GM23338 (cell line): Measurements from ENCODE around the gene ARSB. TPM values are rescaled to one million over a fixed set of nuclear protein-coding genes. Genes with fewer than 3 reads are reported as not detected.

Source experiments
- ATAC-seq: fragments of 200-7000 bp; cut with Tn5 transposase; 3 replicates; pipeline ENCODE4 v1.9.1; 2020
- DNase-seq: peaks from one replicate; pipeline ENCODE4 v3.0.0-alpha.2; 2015; ENCODE audit warnings: low spot score
- H2AFZ ChIP-seq: fragments of 200-600 bp; sonication (generic); 2 replicates; pipeline ENCODE4 v1.8.0; 2016; ENCODE audit warnings: antibody characterized with exemption, mild to moderate bottlenecking, moderate library complexity
- H3F3A ChIP-seq: fragments of 200-600 bp; sonication (generic); replicated peaks from 2 replicates; pipeline ENCODE4 v1.8.0; 2017; ENCODE audit warnings: antibody characterized with exemption, mixed run types, low read depth
- H3K27ac ChIP-seq: fragments of 200-600 bp; sonication (generic); 2 replicates; pipeline ENCODE4 v1.6.1; 2016; ENCODE audit warnings: low read depth
- H3K27me3 ChIP-seq: fragments of 200-600 bp; sonication (generic); 2 replicates; pipeline ENCODE4 v1.8.0; 2016; ENCODE audit warnings: mild to moderate bottlenecking, mixed run types, moderate library complexity; ENCODE audit not compliant: insufficient read depth
- H3K36me3 ChIP-seq: fragments of 200-600 bp; sonication (generic); 2 replicates; pipeline ENCODE4 v1.8.0; 2016; ENCODE audit warnings: mild to moderate bottlenecking; ENCODE audit not compliant: insufficient read depth
- H3K4me1 ChIP-seq: fragments of 200-600 bp; sonication (generic); 2 replicates; pipeline ENCODE4 v1.8.0; 2016; ENCODE audit warnings: mild to moderate bottlenecking, moderate library complexity; ENCODE audit not compliant: insufficient read depth
- H3K4me2 ChIP-seq: fragments of 200-600 bp; sonication (generic); 2 replicates; pipeline ENCODE4 v1.7.1; 2017; ENCODE audit warnings: mixed run types
- H3K4me3 ChIP-seq: fragments of 200-600 bp; sonication (generic); 2 replicates; pipeline ENCODE4 v1.6.1; 2016; ENCODE audit warnings: mixed run types
- H3K79me2 ChIP-seq: fragments of 200-600 bp; sonication (generic); replicated peaks from 2 replicates; pipeline ENCODE4 v1.8.0; 2017; ENCODE audit warnings: mild to moderate bottlenecking; ENCODE audit not compliant: insufficient read depth
- H3K9me2 ChIP-seq: fragments of 200-600 bp; sonication (generic); 2 replicates; pipeline ENCODE4 v1.8.0; 2017; ENCODE audit not compliant: insufficient read depth
- H4K20me1 ChIP-seq: fragments of 200-600 bp; sonication (generic); replicated peaks from 2 replicates; pipeline ENCODE4 v1.8.0; 2017; ENCODE audit warnings: mild to moderate bottlenecking; ENCODE audit not compliant: insufficient read depth
- H3K27ac Mint-ChIP-seq: 2 replicates; pipeline ENCODE4 v1.8.0; 2020; ENCODE audit warnings: inconsistent platforms, mild to moderate bottlenecking, moderate library complexity, mixed read lengths
- H3K27me3 Mint-ChIP-seq: 3 replicates; pipeline ENCODE4 v1.8.0; 2022; ENCODE audit warnings: low read depth, mild to moderate bottlenecking, moderate library complexity, mixed read lengths, inconsistent platforms; ENCODE audit not compliant: insufficient read depth, poor library complexity
- H3K36me3 Mint-ChIP-seq: 3 replicates; pipeline ENCODE4 v1.8.0; 2021; ENCODE audit warnings: low read depth, mild to moderate bottlenecking, inconsistent platforms, moderate library complexity, mixed read lengths
- H3K4me1 Mint-ChIP-seq: 3 replicates; pipeline ENCODE4 v1.8.0; 2020; ENCODE audit warnings: mild to moderate bottlenecking, inconsistent platforms, mixed read lengths
- H3K4me3 Mint-ChIP-seq: 3 replicates; pipeline ENCODE4 v1.8.0; 2021; ENCODE audit warnings: moderate library complexity, mild to moderate bottlenecking, inconsistent platforms, mixed read lengths
- H3K9me3 Mint-ChIP-seq: 3 replicates; pipeline ENCODE4 v1.8.0; 2020; ENCODE audit warnings: moderate library complexity, mild to moderate bottlenecking, inconsistent platforms, mixed read lengths
- CREB1 ChIP-seq: fragments of 250-450 bp; sonication (Bioruptor Pico); IDR thresholded peaks from 2 replicates; pipeline ENCODE4 v1.5.0; 2020; ENCODE audit warnings: low read depth, mild to moderate bottlenecking, moderate library complexity
- EZH2phosphoT487 ChIP-seq: fragments of 200-600 bp; sonication (generic); IDR thresholded peaks from one replicate; pipeline ENCODE4 v1.8.1; 2018; ENCODE audit warnings: antibody characterized with exemption; ENCODE audit not compliant: unreplicated experiment
- POLR2AphosphoS5 ChIP-seq: IDR thresholded peaks from 2 replicates; pipeline ENCODE4 v1.6.1; 2016; ENCODE audit warnings: antibody characterized with exemption, low read depth
- STAT1 ChIP-seq: IDR thresholded peaks from one replicate; pipeline ENCODE4 v1.6.1; 2016; ENCODE audit warnings: antibody characterized with exemption; ENCODE audit not compliant: unreplicated experiment
- ZNF114 ChIP-seq: fragments of 250-450 bp; sonication (Bioruptor Pico); IDR thresholded peaks from 2 replicates; pipeline ENCODE4 v1.5.0; 2020; ENCODE audit warnings: mild to moderate bottlenecking, moderate library complexity
- polyA plus RNA-seq: library from polyadenylated mRNA; unstranded; fragments of >200 nt; fragmentation: Nextera tagmentation; extraction: Ambion mirVana; gene quantifications from 2 replicates; pipeline ENCODE4 v1.2.1, GENCODE V29; 2016
- total RNA-seq: library from RNA; depleted of rRNA; stranded (reverse); fragments of >200 nt; shearing (Covaris generic); gene quantifications from 2 replicates; pipeline ENCODE4 v1.2.3, GENCODE V29; 2014
- TF ChIP-seq, protein P1 (sequence below): IDR thresholded peaks from one replicate; pipeline ENCODE4 v1.6.1; 2018; ENCODE audit warnings: antibody characterized with exemption; ENCODE audit not compliant: unreplicated experiment
- TF ChIP-seq, protein P2 (sequence below): IDR thresholded peaks from 2 replicates; pipeline ENCODE4 v1.6.1; 2016; ENCODE audit warnings: antibody characterized with exemption
- TF ChIP-seq, protein P3 (sequence below), 2 experiments: fragments of 200-600 bp in 1 of 2; sonication (generic) in 1 of 2; conservative IDR thresholded peaks; 2 replicates each; pipeline versions ENCODE4 v1.5.1 to v1.6.1; 2016 to 2017; ENCODE audit warnings: antibody characterized with exemption in 2 of 2, low read depth in 2 of 2, mild to moderate bottlenecking in 2 of 2, moderate library complexity in 1 of 2
- TF ChIP-seq, protein P4 (sequence below): fragments of 250-450 bp; sonication (Bioruptor Pico); IDR thresholded peaks from 2 replicates; pipeline ENCODE4 v1.5.0; 2020; ENCODE audit warnings: mild to moderate bottlenecking, moderate library complexity

The ARSB gene
- total and polyA plus RNA-seq, 2 experiments from 2014 or later, result 7.4 to 24.6 TPM

- TF ChIP-seq, protein P1, sequence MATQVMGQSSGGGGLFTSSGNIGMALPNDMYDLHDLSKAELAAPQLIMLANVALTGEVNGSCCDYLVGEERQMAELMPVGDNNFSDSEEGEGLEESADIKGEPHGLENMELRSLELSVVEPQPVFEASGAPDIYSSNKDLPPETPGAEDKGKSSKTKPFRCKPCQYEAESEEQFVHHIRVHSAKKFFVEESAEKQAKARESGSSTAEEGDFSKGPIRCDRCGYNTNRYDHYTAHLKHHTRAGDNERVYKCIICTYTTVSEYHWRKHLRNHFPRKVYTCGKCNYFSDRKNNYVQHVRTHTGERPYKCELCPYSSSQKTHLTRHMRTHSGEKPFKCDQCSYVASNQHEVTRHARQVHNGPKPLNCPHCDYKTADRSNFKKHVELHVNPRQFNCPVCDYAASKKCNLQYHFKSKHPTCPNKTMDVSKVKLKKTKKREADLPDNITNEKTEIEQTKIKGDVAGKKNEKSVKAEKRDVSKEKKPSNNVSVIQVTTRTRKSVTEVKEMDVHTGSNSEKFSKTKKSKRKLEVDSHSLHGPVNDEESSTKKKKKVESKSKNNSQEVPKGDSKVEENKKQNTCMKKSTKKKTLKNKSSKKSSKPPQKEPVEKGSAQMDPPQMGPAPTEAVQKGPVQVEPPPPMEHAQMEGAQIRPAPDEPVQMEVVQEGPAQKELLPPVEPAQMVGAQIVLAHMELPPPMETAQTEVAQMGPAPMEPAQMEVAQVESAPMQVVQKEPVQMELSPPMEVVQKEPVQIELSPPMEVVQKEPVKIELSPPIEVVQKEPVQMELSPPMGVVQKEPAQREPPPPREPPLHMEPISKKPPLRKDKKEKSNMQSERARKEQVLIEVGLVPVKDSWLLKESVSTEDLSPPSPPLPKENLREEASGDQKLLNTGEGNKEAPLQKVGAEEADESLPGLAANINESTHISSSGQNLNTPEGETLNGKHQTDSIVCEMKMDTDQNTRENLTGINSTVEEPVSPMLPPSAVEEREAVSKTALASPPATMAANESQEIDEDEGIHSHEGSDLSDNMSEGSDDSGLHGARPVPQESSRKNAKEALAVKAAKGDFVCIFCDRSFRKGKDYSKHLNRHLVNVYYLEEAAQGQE, result no peak
- TF ChIP-seq ZNF114 (no peak), EZH2phosphoT487 (no peak)
- TF ChIP-seq, protein P2, sequence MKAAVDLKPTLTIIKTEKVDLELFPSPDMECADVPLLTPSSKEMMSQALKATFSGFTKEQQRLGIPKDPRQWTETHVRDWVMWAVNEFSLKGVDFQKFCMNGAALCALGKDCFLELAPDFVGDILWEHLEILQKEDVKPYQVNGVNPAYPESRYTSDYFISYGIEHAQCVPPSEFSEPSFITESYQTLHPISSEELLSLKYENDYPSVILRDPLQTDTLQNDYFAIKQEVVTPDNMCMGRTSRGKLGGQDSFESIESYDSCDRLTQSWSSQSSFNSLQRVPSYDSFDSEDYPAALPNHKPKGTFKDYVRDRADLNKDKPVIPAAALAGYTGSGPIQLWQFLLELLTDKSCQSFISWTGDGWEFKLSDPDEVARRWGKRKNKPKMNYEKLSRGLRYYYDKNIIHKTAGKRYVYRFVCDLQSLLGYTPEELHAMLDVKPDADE, result no peak
- TF ChIP-seq, protein P3, sequence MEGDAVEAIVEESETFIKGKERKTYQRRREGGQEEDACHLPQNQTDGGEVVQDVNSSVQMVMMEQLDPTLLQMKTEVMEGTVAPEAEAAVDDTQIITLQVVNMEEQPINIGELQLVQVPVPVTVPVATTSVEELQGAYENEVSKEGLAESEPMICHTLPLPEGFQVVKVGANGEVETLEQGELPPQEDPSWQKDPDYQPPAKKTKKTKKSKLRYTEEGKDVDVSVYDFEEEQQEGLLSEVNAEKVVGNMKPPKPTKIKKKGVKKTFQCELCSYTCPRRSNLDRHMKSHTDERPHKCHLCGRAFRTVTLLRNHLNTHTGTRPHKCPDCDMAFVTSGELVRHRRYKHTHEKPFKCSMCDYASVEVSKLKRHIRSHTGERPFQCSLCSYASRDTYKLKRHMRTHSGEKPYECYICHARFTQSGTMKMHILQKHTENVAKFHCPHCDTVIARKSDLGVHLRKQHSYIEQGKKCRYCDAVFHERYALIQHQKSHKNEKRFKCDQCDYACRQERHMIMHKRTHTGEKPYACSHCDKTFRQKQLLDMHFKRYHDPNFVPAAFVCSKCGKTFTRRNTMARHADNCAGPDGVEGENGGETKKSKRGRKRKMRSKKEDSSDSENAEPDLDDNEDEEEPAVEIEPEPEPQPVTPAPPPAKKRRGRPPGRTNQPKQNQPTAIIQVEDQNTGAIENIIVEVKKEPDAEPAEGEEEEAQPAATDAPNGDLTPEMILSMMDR (conservative IDR thresholded peaks at IDR 0.05; ENCODE audit: low read depth in 2 of 2), result no peak
Measured at GRCh38 chr5:78915170-78915569, 69.9 kb downstream of the ARSB start (continued).

DNA sequence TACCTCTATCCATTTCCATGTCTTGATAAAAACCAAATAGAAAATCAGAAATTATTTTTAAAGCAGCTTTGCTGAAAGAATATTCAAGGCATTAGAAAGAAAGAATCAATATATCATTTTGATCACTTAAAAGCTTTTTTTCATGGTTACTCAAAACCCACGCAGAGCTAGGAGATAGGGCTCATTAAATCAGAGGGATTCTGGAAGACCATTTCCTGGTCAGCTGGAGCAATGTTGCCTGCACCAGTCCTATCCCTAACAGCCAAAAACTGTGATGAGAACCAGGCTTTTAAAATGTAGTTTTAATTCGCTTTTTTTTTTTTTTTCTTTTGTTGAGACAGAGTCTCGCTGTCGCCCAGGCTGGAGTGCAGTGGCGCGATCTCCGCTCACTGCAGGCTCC, 72.3 kb downstream of the ARSB start:
- Histone ChIP-seq H3K79me2 (no peaks in the 10 kb centered on the region), H3K27me3 (no peaks in the 10 kb centered on the region), H2AFZ (no peak overlapping the region), H3K27ac (no peak overlapping the region), H3K9me2 (no peaks in the 10 kb centered on the region), H3F3A (no peaks in the 10 kb centered on the region), H3K36me3 (no peaks in the 10 kb centered on the region), H4K20me1 (no peaks in the 10 kb centered on the region; the same call in 1 of the 2 replicates), H3K4me3 (no peak overlapping the region), H3K4me1 (peaks cover 15% of the 10 kb centered on the region), H3K4me2 (no peak overlapping the region)
- H3K27me3 Mint-ChIP-seq, result no peaks in the 10 kb centered on the region
- H3K27ac Mint-ChIP-seq, result no peak overlapping the region
- DNase-seq (no peak), ATAC-seq (no peak)
- H3K9me3 Mint-ChIP-seq, result no peaks in the 10 kb centered on the region
- peaks cover 26% of the 10 kb centered on the region for H3K4me1 Mint-ChIP-seq
- H3K36me3 Mint-ChIP-seq, result no peaks in the 10 kb centered on the region
- H3K4me3 Mint-ChIP-seq, result no peak overlapping the region
- TF ChIP-seq, protein P4, sequence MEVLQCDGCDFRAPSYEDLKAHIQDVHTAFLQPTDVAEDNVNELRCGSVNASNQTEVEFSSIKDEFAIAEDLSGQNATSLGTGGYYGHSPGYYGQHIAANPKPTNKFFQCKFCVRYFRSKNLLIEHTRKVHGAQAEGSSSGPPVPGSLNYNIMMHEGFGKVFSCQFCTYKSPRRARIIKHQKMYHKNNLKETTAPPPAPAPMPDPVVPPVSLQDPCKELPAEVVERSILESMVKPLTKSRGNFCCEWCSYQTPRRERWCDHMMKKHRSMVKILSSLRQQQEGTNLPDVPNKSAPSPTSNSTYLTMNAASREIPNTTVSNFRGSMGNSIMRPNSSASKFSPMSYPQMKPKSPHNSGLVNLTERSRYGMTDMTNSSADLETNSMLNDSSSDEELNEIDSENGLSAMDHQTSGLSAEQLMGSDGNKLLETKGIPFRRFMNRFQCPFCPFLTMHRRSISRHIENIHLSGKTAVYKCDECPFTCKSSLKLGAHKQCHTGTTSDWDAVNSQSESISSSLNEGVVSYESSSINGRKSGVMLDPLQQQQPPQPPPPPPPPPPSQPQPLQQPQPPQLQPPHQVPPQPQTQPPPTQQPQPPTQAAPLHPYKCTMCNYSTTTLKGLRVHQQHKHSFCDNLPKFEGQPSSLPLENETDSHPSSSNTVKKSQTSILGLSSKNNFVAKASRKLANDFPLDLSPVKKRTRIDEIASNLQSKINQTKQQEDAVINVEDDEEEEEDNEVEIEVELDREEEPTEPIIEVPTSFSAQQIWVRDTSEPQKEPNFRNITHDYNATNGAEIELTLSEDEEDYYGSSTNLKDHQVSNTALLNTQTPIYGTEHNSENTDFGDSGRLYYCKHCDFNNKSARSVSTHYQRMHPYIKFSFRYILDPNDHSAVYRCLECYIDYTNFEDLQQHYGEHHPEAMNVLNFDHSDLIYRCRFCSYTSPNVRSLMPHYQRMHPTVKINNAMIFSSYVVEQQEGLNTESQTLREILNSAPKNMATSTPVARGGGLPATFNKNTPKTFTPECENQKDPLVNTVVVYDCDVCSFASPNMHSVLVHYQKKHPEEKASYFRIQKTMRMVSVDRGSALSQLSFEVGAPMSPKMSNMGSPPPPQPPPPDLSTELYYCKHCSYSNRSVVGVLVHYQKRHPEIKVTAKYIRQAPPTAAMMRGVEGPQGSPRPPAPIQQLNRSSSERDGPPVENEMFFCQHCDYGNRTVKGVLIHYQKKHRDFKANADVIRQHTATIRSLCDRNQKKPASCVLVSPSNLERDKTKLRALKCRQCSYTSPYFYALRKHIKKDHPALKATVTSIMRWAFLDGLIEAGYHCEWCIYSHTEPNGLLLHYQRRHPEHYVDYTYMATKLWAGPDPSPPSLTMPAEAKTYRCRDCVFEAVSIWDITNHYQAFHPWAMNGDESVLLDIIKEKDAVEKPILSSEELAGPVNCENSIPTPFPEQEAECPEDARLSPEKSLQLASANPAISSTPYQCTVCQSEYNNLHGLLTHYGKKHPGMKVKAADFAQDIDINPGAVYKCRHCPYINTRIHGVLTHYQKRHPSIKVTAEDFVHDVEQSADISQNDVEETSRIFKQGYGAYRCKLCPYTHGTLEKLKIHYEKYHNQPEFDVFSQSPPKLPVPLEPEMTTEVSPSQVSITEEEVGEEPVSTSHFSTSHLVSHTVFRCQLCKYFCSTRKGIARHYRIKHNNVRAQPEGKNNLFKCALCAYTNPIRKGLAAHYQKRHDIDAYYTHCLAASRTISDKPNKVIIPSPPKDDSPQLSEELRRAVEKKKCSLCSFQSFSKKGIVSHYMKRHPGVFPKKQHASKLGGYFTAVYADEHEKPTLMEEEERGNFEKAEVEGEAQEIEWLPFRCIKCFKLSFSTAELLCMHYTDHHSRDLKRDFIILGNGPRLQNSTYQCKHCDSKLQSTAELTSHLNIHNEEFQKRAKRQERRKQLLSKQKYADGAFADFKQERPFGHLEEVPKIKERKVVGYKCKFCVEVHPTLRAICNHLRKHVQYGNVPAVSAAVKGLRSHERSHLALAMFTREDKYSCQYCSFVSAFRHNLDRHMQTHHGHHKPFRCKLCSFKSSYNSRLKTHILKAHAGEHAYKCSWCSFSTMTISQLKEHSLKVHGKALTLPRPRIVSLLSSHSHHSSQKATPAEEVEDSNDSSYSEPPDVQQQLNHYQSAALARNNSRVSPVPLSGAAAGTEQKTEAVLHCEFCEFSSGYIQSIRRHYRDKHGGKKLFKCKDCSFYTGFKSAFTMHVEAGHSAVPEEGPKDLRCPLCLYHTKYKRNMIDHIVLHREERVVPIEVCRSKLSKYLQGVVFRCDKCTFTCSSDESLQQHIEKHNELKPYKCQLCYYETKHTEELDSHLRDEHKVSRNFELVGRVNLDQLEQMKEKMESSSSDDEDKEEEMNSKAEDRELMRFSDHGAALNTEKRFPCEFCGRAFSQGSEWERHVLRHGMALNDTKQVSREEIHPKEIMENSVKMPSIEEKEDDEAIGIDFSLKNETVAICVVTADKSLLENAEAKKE (CRISPR knock-in tag), result no peak
- TF ChIP-seq STAT1 (no peak), POLR2AphosphoS5 (no peak), CREB1 (no peak)
- TF ChIP-seq, protein P1, result no peak
